ENCODE data around the gene TRIM8. TPM values are rescaled to one million over a fixed set of nuclear protein-coding genes. Genes with fewer than 3 reads are reported as not detected.
A peak's percentile ranks its signal among the peaks of the same experiment; 100 is the strongest.

TRIM8 gene
- total and polyA plus RNA-seq, 2 experiments from 2014 or later = 37.5 to 108 TPM

DNA sequence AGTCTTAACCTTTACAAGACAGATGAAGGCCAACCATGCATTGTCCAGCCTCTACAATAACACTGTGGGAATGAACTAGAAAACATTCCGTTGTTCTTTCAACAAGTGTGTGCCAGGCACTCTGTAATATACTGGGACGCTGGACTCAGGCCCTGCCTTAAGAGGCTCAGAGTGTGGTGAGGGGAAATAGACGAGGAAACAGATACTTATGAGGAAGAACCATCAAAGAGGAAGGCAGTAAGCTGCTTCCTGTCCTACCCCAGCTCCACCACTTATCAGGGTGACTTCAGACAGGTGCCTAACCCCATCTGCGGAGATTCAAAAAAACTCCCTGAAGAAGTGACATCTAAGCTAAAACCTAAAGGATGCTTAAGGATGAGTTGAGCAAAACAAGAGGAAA is 8.9 kb upstream of the TRIM8 start:
- Histone ChIP-seq H3K4me3 (no peak overlapping the region), H3K79me2 (ENCODE audit: insufficient read depth) (no peaks in the 10 kb centered on the region), H3K4me1 (ENCODE audit: insufficient read depth) (peaks cover 50% of the 10 kb centered on the region), H3K27ac (no peak overlapping the region), H3F3A (ENCODE audit: insufficient read depth) (peaks cover 26% of the 10 kb centered on the region), H3K4me2 (ENCODE audit: unreplicated experiment) (no peak overlapping the region), H3K27me3 (replicated peaks; ENCODE audit: insufficient read depth) (no peaks in the 10 kb centered on the region), H2AFZ (no peak overlapping the region), H3K9ac (no peak overlapping the region), H4K20me1 (ENCODE audit: insufficient read depth) (no peaks in the 10 kb centered on the region), H3K9me3 (ENCODE audit: low read depth) (no peaks in the 10 kb centered on the region), H3K9me2 (ENCODE audit: insufficient read depth) (no peaks in the 10 kb centered on the region), H3K36me3 (ENCODE audit: low read depth) (no peaks in the 10 kb centered on the region)
- TF ChIP-seq EZH2 (IDR thresholded peaks at IDR 0.05; ENCODE audit: insufficient read depth, poor library complexity, severe bottlenecking) (no peak), EZH2phosphoT487 (IDR thresholded peaks at IDR 0.05; ENCODE audit: insufficient read depth, low read depth) (no peak)
- WGBS, 2 experiments (ENCODE audit: low coverage in 1 of 2, low lambda C conversion rate in 2 of 2, missing lambda C conversion rate in 2 of 2) = 58 to 61% methylated on average over 4 of the region's 4 CpGs
- in situ Hi-C loops (cut with MboI) = no loop called here
- DNase-seq = no peak

DNA sequence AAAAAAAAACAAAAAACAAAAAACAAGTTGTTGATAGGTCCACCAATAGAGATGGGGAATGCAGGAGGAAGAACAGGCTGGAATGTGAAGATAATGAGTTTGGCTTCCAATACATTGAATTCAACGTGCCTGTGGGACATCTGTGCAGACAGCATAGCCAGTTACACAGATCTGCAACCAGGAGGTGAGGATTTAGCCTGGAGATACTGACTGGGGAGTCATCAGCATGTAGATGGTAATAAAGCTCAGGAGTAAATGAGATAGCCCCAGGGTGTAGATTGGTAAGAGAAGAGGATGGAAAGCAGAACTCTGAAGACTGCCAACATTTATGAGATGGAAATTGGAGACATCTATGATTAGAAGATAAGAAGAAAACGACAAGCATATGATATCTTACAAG is 4.7 kb upstream of the TRIM8 start:
- H3K36me3 ChIP-seq (ENCODE audit: low read depth) = no peaks in the 10 kb centered on the region
- H3F3A ChIP-seq (ENCODE audit: insufficient read depth) = peaks cover 6% of the 10 kb centered on the region
- WGBS, 2 experiments (ENCODE audit: low coverage in 1 of 2, low lambda C conversion rate in 2 of 2, missing lambda C conversion rate in 2 of 2) = 19 to 31% methylated on average over 2 of the region's 2 CpGs
- no peak overlapping the region for H3K4me2 ChIP-seq (ENCODE audit: unreplicated experiment)
- H3K4me1 ChIP-seq (ENCODE audit: insufficient read depth) = peaks cover 13% of the 10 kb centered on the region
- in situ Hi-C loops (cut with MboI) = no loop called here
- DNase-seq = no peak
- no peaks in the 10 kb centered on the region for H3K9me3 ChIP-seq (ENCODE audit: low read depth)
- peaks cover 6% of the 10 kb centered on the region for H3K79me2 ChIP-seq (ENCODE audit: insufficient read depth)
- no peak overlapping the region for H3K4me3 ChIP-seq
- no peak for TF ChIP-seq EZH2 (IDR thresholded peaks at IDR 0.05; ENCODE audit: insufficient read depth, poor library complexity, severe bottlenecking)
- no peak for TF ChIP-seq EZH2phosphoT487 (IDR thresholded peaks at IDR 0.05; ENCODE audit: insufficient read depth, low read depth)
- no peak overlapping the region for H3K9ac ChIP-seq
- no peaks in the 10 kb centered on the region for H4K20me1 ChIP-seq (ENCODE audit: insufficient read depth)
- no peak overlapping the region for H2AFZ ChIP-seq
- no peaks in the 10 kb centered on the region for H3K9me2 ChIP-seq (ENCODE audit: insufficient read depth)
- no peak overlapping the region for H3K27ac ChIP-seq
- H3K27me3 ChIP-seq (replicated peaks; ENCODE audit: insufficient read depth) = no peaks in the 10 kb centered on the region

DNA sequence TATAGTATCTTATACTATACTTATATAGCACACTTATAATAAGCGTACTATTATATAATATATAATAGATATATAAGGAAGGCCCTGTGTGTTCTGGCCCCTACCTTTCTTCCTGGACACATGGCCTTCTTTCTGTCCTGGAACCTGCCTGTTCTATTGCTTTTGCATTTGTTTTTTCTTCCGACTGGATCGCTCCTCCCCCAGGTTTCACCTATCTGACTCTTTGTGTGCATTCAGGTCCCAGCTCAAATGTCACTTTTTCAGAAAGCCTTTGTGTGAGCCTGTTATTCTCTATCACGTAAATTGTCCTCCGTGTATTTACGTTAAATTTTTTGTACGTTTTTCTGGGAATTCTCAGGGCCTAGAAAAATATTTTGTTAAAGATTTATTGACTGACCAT is 2.9 kb upstream of the TRIM8 start:
- Histone ChIP-seq H3K79me2 (ENCODE audit: insufficient read depth) (peaks cover 18% of the 10 kb centered on the region), H3K4me3 (peak overlapping the region; percentile 88), H3K9ac (peak overlapping the region; percentile 96), H3F3A (ENCODE audit: insufficient read depth) (peaks cover 10% of the 10 kb centered on the region), H3K9me2 (ENCODE audit: insufficient read depth) (no peaks in the 10 kb centered on the region), H3K9me3 (ENCODE audit: low read depth) (no peaks in the 10 kb centered on the region), H4K20me1 (ENCODE audit: insufficient read depth) (no peaks in the 10 kb centered on the region), H3K4me1 (ENCODE audit: insufficient read depth) (peaks cover 4% of the 10 kb centered on the region; the same call in 1 of the 2 replicates), H2AFZ (peak overlapping the region; percentile 96), H3K27ac (peak overlapping the region; percentile 97), H3K27me3 (replicated peaks; ENCODE audit: insufficient read depth) (no peaks in the 10 kb centered on the region), H3K36me3 (ENCODE audit: low read depth) (no peaks in the 10 kb centered on the region), H3K4me2 (ENCODE audit: unreplicated experiment) (peak overlapping the region; percentile 89)
- no peak for TF ChIP-seq EZH2 (IDR thresholded peaks at IDR 0.05; ENCODE audit: insufficient read depth, poor library complexity, severe bottlenecking)
- no peak for TF ChIP-seq EZH2phosphoT487 (IDR thresholded peaks at IDR 0.05; ENCODE audit: insufficient read depth, low read depth)
- in situ Hi-C loops (cut with MboI) = no loop called here
- WGBS, 2 experiments (ENCODE audit: low coverage in 1 of 2, low lambda C conversion rate in 2 of 2, missing lambda C conversion rate in 2 of 2) = 13 to 17% methylated on average over 7 of the region's 7 CpGs
- DNase-seq = no peak

DNA sequence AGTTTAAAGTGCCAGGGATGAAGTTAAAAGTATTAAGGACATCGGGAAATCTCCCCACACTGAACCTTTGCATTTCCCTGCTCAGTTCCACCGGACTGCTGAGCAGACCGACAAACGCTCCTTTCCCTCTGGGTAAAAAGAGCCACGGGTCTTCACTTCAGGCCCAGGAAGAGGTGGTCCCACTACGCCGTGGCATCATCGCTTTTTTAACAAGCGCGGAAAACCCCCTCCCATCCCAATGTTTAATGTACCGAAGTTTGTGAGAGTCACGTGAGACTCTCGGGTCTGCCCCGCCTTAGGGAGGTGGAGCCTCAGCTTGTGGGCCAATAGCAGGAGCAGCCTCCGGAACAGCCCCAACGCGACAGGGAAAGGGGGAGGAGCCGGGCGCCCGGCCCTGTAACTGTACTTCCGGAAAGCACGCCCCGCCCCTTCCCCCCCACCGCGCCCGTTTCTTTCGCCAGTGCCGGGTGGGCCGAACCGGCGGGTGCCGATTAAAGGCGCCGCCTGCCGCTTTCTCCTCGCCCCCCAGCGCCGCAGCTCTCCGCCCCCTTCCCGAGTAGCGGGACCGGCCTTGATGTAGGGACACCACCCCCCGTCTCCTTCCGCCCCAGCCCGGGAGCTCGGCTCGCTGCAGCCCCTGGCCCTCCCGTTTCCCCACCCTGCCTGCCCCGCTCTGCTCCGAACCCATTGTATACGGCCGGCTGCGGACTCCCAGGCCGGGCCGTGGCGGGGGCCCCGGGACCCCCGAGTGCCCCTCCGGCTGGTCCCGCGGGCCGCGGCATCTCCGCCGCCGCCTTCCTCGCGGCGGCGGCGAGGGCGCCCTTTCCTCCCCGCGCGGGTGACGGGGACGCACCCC is 2.2 kb upstream of the TRIM8 start:
- peaks cover 14% of the 10 kb centered on the region for H3F3A ChIP-seq (ENCODE audit: insufficient read depth)
- TF ChIP-seq EZH2phosphoT487 (IDR thresholded peaks at IDR 0.05; ENCODE audit: insufficient read depth, low read depth) (no peak), EZH2 (IDR thresholded peaks at IDR 0.05; ENCODE audit: insufficient read depth, poor library complexity, severe bottlenecking) (no peak)
- H3K79me2 ChIP-seq (ENCODE audit: insufficient read depth) = peaks cover 25% of the 10 kb centered on the region
- in situ Hi-C loops (cut with MboI) = no loop called here
- peak overlapping the region; percentile 88 for H3K4me3 ChIP-seq
- 2 to 4% methylated on average over 49 to 76 of the region's 77 CpGs for WGBS, 2 experiments (ENCODE audit: low coverage in 1 of 2, low lambda C conversion rate in 2 of 2, missing lambda C conversion rate in 2 of 2)
- H4K20me1 ChIP-seq (ENCODE audit: insufficient read depth) = no peaks in the 10 kb centered on the region
- peak overlapping the region; percentile 97 for H3K27ac ChIP-seq
- H3K4me2 ChIP-seq (ENCODE audit: unreplicated experiment) = peak overlapping the region; percentile 89
- H3K9me2 ChIP-seq (ENCODE audit: insufficient read depth) = no peaks in the 10 kb centered on the region
- no peaks in the 10 kb centered on the region for H3K27me3 ChIP-seq (replicated peaks; ENCODE audit: insufficient read depth)
- H3K9me3 ChIP-seq (ENCODE audit: low read depth) = no peaks in the 10 kb centered on the region
- H2AFZ ChIP-seq = peak overlapping the region; percentile 96
- H3K4me1 ChIP-seq (ENCODE audit: insufficient read depth) = peaks cover 9% of the 10 kb centered on the region; the same call in 1 of the 2 replicates
- peak; percentile 98 for DNase-seq
- no peaks in the 10 kb centered on the region for H3K36me3 ChIP-seq (ENCODE audit: low read depth)
- H3K9ac ChIP-seq = peak overlapping the region; percentile 96

Data from GM23248 (cell line).